CD4-positive, alpha-beta T cell treated with Interleukin-21 for 1 hour (primary cell): ENCODE measurements around the gene DCAF16.
"Not testable (repeated sequence)": the region's sequence is repeated elsewhere in the genome, so short reads cannot be mapped to it uniquely, and the experiment has no call there.

Source experiments
- DNase-seq: peaks from one replicate; pipeline ENCODE4 v3.0.0-alpha.2; 2020

The DCAF16 gene

DNA sequence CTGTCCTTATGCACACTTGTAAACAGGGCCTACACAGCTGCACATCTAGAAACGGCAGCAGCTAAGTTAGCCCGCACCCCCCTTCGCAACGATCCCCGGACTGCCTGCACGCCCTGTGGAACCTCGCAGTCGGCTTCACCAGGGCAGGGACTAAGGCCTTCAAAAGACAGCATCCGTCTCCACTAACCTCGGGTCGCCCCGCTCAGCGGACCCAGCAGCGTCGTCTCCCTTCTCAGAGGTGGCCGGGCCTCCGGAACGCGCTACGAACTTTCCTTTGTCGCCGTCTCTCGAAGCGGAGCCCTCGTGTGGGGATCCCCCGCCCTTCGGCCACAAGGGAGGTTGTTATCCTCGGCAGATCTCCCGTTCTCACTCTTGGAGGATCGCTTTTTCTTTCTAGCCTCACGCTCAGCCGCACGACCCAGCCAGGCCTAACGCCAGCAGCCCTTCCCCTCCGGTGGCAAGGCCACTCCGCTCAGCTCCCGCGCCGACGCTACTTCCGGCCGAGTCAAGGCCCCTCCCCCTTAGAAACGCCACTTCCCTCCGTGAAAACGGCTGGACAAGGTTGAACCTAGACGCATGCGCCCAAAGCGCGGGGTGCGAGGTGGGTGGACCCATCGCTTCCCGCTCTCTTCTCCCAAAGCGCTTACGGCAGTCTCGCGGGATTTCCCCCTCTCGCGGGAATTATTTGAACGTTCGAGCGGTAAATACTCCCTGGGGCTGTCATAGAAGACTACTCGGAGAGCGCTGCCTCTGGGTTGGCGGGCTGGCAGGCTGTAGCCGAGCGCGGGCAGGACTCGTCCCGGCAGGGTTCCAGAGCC is at the start of gene DCAF16, which contains the start of gene NCAPG:
TSS of gene DCAF16 (minus strand) at position 498 of the 818 bp plus-strand sequence. CDS start 6,616 bp downstream, outside the sequence.
TSS of gene NCAPG (plus strand) at position 720 of the 818 bp plus-strand sequence. CDS start 99 bp downstream, outside the sequence.
- DNase-seq, result peak; percentile 99

DNA sequence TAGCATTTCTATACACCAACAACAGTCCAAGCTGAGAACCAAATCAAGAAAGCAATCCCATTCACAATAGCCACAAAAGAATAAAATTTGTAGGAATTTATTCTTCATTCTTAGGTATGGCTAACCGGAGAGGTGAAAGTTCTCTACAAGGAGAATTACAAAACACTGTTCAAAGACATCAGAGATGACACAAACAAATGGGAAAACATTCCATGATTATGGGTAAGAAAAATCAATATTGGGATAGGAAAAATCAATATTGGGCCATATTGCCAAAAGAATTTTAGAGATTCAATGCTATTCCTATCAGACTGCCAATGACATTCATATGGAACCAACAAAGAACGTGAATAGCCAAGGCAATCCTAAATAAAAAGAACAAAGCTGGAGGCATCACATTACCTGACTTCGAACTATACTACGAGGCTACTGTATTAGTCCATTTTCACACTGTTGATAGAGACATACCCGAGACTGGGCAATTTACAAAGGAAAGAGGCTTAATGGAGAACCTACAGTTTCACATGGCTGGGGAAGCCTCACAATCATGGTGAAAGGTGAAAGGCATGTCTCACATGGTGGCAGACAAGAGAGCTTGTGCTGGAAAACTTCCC is 49.3 kb upstream of the DCAF16 start:
- no peak for DNase-seq

DNA sequence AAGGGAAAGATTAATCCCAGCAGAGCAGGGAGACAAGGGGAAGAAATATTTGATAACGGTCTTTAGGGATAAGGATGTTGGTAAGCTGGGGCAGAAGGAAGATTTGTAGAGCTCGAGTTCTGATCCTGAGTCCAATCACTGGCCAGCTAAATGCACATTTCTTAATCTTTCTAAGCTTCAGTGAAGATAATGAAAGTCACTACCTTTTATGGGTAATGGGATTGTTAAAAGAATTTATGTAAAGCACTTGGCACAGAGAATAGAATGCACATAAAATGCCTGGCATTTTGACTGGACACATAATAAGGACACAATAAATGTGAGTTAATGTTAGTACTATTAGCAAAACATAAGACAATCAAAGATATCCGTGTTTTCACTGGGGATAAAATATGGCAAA is 43.5 kb upstream of the DCAF16 start:
- no peak for DNase-seq

GRCh38 chr4:17851959-17852358 is 41.4 kb upstream of the DCAF16 start:
- no peak for DNase-seq

DNA sequence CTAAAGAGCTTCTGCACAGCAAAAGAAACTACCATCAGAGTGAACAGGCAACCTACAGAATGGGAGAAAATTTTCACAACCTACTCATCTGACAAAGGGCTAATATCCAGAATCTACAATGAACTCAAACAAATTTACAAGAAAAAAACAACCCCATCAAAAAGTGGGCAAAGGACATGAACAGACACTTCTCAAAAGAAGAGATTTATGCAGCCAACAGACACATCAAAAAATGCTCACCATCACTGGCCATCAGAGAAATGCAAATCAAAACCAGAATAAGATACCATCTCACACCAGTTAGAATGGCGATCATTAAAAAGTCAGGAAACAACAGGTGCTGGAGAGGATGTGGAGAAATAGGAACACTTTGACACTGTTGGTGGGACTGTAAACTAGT is 39.7 kb upstream of the DCAF16 start:
- not testable (repeated sequence) for DNase-seq

DNA sequence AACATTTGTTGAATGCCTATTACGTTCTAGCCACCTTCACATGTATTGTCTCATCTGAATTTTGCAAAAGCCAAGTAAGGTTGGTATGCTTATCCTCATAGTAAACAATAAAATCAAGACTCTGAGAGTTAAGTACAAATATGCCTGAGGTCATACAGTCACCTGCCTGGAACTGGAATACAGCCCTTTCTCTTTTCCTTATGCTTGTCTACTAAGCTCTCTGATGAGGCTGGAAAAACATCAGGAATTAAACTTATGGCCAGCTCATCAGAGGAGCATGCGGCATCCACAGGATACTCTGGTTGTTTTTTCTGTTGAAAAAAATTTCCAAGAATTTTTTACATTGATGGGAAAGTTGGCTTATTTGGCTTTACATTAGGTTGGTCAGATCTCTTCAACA is 35.7 kb upstream of the DCAF16 start:
- DNase-seq, result no peak

DNA sequence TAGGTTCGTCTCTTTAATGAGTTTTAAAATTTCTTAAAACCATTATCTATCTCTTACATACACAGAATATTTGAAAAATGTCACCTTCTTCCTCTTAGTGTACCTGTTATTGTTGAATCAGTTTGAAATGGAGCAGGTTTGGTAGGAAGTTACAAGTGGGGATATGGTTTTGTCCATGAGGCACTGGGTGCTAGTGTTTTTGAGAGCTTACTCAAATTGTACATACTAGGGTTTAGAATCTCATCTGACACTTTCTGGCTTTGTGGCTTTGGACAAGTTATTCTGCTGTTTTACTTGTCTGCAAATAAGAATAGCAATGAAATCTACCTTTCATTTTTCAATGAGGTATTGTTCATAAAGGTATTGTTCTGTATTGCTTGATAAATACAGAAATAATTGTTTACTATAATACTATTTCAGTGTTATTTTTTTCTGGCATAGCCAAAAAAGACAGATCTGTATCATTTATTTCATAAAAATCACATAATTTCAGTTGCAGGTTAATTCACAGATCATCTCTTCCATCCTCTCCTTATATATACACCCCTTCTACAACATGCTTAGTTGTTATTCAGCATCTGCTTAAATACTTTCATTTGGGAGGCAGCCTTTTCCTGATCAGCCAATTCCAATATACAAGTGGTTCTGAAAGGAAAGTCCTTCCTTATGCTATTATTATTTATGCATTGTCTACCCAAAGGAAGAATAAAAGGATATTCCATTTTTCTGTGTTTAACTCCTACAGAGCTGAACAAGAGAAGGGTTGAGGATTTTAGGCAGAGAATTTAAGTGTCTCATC is 13.5 kb upstream of the DCAF16 start:
- no peak for DNase-seq

DNA sequence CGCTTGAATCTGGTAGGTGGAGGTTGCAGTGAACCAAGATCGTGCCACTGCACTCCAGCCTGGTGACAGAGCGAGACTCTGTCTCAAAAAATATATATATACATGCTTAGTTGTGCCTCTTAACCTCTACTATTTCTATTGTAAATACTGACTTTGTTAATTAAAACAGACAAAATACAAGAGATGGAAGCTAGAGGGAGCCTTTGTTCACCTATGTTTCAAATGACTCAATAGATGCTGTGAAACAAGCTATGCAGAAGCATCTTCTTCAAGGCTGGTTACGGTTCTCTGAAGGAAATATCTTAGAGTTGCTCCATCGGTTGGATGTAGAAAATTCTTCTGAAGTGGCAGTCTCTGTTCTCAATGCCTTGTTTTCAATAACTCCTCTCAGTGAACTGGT is 6.5 kb upstream of the DCAF16 start:
- peak; percentile 69 for DNase-seq

DNA sequence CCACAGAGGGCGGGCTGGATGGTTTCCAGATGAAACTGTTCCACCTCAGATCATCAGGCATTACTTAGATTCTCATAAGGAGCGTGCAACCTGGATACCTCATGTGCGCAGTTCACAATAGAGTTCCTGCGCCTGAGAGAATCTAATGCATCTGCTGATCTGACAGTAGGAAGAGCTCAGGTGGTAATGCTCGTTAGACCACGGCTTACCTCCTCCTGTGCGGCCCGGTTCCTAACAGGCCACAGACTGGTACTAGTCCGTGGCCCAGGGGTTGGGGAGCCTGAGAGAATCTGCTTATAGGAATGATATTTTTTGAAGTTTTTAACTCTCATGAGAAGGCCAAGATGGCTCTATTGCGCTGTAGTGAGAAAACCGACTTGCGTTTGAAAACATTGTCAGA is 5.6 kb upstream of the DCAF16 start:
- no peak for DNase-seq

DNA sequence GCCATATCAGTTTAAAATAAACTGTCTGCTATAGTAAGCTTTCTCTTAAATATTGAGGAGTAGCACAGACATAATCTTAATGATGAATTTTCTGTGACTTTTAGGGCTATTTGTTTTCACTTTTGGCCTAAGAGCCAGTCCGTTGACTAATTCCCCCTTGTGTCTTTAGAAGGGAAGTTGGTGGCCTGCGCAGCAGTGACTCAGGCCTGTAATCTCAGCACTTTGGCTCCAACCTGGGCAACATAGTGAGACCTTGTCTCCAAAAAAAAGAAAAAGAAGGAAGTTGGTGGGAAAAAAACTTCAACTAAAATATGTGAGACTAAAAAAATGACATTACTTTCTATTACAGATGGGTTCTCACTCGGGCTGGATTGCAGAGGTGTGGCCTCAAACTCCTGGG is 3.6 kb upstream of the DCAF16 start:
- DNase-seq, result no peak

DNA sequence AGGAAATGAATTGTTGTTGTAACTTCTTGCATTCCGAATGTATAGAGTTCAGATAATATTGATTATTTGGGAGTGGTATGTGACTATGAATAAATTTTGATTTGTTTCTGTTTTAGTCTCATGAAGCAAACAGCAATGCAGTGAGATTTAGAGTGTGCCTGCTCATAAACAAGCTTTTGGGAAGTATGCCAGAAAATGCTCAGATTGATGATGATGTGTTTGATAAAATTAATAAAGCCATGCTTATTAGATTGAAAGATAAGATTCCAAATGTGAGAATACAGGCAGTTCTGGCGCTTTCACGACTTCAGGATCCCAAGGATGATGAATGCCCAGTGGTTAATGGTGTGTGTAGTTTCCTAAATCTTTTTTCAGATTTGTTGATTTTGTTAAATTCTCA is 2.2 kb upstream of the DCAF16 start:
- no peak for DNase-seq

GRCh38 chr4:17812125-17812524 is 1.6 kb upstream of the DCAF16 start:
- no peak for DNase-seq

- no peak for DNase-seq
Measured at GRCh38 chr4:17811078-17811603, 584 bp upstream of the DCAF16 start.

DNA sequence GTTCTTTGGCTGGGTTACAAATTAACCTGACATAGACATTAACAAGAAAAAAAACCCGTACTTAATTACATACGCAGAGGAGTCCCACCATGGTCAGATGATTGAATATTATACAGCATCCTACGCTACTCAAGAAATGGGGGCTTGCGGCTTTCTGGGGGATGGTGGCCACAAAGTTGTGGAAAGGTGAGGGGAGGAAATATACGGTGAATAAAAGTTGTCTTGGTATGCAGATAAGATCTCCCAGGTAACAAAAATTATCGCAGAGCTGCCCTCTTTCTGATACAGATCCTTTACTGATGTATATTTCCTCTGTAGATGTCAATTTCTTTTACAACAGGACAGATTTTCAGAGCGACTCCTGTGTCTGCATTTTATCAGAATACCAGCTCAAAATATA is 890 bp downstream of the DCAF16 start:
- DNase-seq, result peak; percentile 30

GRCh38 chr4:17807446-17807845 is 3.1 kb downstream of the DCAF16 start:
- DNase-seq, result no peak

DNA sequence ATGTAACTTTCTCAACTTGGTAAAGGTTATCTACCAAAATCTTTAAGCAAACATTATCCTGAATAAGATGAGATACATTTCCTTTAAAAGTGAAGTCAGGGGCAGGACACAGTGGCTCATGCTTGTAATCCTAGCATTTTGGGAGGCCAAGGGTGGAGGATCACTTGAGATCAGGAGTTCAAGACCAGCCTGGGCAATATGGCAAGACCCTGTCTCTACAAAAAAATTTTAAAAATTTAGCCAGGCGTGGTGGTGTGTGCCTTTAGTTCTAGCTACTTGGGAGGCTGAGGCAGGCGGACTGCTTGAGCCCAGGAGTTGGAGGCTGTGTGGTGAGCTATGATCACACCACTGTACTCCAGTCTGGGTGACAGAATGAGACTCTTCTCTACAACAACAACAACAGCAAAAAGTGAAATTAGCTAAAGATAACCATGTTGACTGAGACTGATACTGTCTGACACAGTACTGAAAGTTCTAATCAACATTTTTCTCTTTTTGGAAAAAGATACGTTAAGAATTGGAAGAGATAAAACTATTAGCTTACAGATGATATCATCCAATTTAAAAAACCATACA is 4.9 kb downstream of the DCAF16 start:
- no peak for DNase-seq

DNA sequence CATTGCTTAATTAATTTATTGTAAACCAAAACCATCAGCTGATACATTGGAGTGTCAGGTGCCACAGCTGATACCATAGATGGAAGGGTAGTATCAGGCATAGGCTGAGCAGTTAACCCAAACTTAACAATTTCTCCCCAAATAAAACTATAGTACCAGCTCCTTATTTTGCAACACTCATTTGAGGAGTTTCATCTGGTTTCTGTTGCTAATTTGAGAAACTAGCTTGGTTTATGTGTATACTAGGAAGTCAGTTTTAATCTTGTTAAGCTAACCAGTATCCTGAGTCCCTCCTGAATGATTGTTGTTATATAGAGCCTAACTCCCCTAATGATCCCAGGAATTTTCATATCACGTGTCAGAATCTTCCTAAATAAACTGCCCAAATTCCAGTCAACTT is 12.7 kb downstream of the DCAF16 start:
- no peak for DNase-seq

DNA sequence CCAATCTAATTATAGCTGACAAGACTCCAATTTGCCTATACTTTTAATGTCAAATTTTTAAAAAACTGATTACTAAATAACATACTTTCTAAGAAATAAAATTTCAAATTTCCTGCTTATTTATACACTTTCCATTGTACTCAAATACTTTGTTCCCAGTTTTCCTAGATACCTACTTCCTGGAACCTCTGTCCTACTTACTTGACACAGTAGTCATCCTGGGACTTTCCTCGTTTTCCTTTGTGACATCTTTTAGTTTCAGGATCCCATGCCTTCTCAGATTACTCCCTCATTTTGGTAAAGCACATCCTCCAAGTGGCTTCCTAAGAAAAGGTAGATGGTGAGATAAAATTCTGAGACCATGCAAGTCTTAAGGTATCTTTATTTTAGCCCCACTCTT is 15.8 kb downstream of the DCAF16 start:
- no peak for DNase-seq

- no peak for DNase-seq
Measured at GRCh38 chr4:17788956-17789355, 21.6 kb downstream of the DCAF16 start.

GRCh38 chr4:17787315-17787714 is 23.2 kb downstream of the DCAF16 start:
- no peak for DNase-seq

- DNase-seq, result no peak
Measured at GRCh38 chr4:17786567-17786966, 24.0 kb downstream of the DCAF16 start.

DNA sequence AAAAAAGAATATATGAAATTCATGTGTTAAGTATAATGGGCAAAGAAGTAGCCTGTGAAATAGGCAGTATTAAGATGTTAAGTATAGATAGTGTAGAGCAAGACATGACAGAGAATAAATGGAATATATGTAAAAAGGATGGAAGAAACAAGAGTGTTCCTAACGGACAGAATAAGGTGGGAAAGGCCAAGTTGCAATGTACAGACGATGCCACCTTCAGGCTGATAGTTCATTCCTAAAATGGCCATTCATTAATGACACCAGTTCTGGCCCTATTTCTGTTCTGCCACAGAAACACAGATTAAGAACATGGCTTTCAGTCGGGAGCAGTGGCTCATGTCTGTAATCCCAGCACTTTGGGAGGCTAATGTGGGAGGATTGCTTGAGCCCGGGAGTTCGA is 24.7 kb downstream of the DCAF16 start:
- DNase-seq, result no peak
